GM21423 (cell line): ENCODE measurements around the gene IQGAP3.
A peak's percentile ranks its signal among the peaks of the same experiment; 100 is the strongest.

Source experiments
- ATAC-seq: cut with Tn5 transposase; IDR thresholded peaks from one replicate; pipeline ENCODE4 v1.9.1; 2021; ENCODE audit warnings: mild to moderate bottlenecking, moderate library complexity; ENCODE audit not compliant: unreplicated experiment

Gene IQGAP3

GRCh38 chr1:156486421-156487344 is 85.7 kb downstream of the IQGAP3 start:
- ATAC-seq, result no peak

DNA sequence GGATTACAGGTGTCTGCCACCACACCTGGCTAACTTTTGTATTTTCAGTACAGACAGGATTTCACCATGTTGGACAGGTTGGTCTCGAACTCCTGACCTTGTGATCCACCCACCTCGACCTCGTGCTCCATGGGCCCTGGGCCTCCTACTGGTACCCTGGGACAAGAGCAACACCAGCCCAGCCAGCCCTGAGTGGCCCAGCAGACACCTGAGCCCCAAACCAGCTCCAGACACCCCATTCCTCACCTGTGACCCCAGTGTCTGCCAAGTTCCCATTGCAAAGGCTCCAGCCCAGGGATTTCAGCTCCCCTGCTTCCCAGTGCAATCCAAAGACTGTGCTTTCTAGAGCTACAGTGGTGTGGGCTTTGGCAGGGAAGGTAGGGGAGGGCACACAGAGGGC is 86.4 kb downstream of the IQGAP3 start:
- no peak for ATAC-seq

DNA sequence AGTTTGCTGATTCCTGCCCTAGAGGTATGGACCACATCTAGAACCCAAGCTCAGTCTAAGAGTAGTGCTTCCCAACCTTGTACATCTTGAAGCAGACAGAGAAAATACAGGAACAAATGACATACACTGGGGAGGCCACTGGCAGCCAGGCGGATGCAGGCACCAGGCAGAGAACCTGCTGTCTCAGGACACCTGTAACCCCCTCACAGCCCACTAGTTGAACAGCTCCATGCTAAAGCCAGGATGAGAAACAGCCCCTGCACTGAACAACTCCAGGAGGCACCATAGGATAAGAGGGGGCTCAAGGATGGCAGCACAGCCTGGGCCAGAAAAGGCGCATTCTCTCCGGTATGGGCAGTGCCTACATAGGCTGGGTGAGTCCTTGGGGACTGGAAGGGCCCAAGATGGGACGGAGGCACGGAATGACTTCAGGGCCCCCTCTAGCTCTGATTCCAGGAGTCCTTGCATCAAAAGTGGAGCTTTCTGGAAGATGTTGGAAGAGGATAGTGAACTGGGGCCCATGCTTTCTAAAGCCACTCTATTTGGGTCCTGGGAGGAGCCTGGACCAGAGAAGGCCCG is 87.8 kb downstream of the IQGAP3 start:
- ATAC-seq, result no peak

- ATAC-seq, result no peak
Observed at GRCh38 chr1:156483397-156483796, 89.0 kb downstream of the IQGAP3 start.

GRCh38 chr1:156482276-156482675 is 90.1 kb downstream of the IQGAP3 start:
- no peak for ATAC-seq

DNA sequence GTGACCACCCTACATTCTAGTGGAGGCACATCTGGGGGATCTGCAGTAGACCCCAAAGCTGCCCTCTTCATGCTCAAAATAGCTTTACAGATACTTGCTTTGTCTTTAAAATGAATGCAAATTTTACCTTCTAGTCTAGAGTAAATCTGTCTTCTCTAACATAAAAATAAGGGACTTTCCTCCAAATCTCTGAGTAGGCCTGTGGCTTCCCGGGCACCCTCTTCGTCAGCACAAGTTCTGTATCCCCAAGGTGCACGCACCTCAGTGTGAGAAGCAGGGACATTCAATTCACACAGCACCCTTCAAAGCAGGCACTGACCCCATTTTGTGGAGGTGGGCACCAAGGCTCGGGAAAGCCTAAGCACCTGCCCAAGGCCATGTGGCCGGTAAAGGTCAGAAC is 90.8 kb downstream of the IQGAP3 start:
- ATAC-seq, result no peak

DNA sequence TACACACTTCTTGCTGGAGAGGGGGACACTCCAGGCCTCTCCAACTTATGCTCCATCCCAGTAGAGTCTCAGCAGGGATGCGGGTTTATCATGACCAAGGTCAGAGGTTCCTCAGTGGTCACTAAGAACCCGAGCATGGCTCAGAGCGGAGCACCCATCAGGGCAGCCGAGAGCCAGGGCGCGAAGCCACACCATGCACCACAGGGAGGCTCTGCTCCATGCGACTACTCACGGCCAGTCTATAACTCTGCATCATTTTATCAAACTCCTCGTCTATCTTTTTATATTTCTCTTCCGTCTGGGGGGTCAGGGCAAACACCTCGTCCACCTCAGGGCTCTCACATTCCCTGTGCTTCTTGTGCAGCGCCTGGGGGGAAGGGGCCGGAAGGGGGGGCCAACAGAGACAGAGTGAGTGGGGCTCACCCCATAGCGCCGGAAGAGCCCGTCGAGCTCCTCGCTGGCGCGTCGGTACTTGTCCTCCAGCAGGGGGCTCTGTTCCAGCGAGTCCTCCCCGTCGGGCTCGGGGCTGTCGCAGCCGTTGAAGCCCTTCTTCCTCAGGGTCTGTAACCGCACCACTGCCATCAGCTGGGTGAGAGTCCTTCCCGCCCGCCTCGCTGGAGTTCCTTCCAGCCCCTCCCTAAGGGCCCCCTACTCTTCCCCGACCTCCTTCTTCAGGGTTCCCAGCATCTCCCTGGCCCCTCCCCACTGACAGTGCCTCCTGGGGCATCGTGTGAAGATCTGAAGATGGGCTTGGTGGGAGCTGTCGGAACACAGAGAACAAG is 91.8 kb downstream of the IQGAP3 start:
- peak; percentile 58 for ATAC-seq

DNA sequence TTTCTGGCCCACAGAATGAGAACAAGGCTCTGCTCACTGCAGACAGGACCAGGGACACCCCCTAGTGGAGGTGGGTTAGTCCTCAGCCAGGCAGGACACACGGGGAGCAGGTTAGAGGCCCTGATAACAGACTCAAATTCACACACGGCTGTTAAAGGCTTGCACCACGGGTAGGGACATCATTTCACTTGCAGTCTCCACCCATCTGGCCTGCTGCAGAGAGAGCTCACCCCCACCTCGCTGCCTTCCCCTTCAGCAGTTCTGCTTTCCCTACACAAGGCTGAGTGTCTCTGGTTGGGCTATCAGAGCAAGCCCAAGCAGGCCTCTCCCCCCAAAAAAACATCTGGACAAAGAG is 92.4 kb downstream of the IQGAP3 start:
- ATAC-seq, result no peak

GRCh38 chr1:156479093-156480015 is 93.0 kb downstream of the IQGAP3 start:
- no peak for ATAC-seq

GRCh38 chr1:156478250-156478627 is 94.1 kb downstream of the IQGAP3 start:
- ATAC-seq, result no peak

- ATAC-seq, result no peak
Observed at GRCh38 chr1:156477526-156478249, 94.7 kb downstream of the IQGAP3 start.

- no peak for ATAC-seq
Observed at GRCh38 chr1:156476501-156477298, 95.7 kb downstream of the IQGAP3 start.

DNA sequence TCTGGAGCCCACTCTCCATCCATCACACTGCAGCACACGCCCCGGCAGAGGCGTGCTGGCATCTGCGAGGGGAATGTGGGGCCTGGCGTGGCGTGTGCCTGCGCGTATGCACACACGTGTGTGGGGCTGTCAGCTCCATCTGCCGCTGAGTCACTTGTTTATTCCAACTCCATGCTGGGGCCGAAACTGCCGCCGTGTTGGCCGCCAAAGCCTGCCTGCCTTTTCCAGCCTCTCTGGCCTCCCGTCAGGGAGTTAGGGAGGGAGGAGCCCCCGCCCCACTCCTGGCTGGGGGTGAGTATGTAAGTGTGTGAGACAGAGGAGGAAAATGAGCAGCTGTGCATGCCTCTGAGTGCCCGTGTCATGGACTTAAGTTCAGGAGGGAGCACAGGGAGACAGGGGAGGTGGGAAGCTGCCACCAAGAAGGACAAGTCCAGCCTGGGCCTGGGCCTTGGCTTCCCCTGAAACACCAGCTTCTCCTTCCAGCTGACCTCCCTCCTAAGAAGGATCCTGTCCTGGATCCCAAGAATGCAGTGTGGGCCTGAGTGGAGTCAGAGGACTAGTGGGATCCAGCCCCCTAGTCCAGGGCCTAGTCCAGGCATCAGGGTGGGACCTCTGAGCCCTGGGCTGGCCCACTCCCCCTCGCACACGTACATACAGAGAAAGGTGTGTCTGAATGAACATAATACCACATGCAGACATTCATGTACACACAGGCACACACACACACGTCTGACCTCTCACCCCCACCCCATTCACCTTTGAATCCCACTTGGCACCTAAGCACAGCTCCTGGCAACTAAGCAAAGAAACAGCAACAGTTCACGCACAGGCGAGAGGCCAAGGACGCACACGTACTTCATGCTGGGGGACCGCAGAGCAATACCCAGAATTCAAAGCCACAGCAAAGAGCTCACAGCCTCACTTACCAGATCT is 96.5 kb downstream of the IQGAP3 start:
- no peak for ATAC-seq
